Aorta (tissue), 5 donors: ENCODE results near the gene CMC2. TPM values are rescaled to one million over a fixed set of nuclear protein-coding genes. Genes with fewer than 3 reads are reported as not detected.
A peak's percentile ranks its signal among the peaks of the same experiment; 100 is the strongest.

Experiments used
- ATAC-seq: fragments of 200-7000 bp; cut with Tn5 transposase; one replicate; pipeline ENCODE4 v1.9.1; 2022; ENCODE audit warnings: moderate library complexity; ENCODE audit not compliant: low FRiP score
- DNase-seq, 2 donors: peaks; one replicate each; pipeline ENCODE4 v3.0.0-alpha.2; 2020
- H3K27ac ChIP-seq, 2 donors: one replicate each; pipeline ENCODE4 v1.5.1; 2013; ENCODE audit warnings: low read length in 2 of 2, mild to moderate bottlenecking in 2 of 2, moderate library complexity in 2 of 2, control low read depth in 1 of 2, inconsistent platforms in 1 of 2, low read depth in 1 of 2
- H3K27me3 ChIP-seq, 2 donors: one replicate each; pipeline ENCODE4 v1.6.1; 2013; ENCODE audit warnings: control low read depth in 1 of 2, low read length in 1 of 2, mild to moderate bottlenecking in 1 of 2, moderate library complexity in 1 of 2; ENCODE audit not compliant: insufficient read depth in 2 of 2, control insufficient read depth in 1 of 2
- H3K36me3 ChIP-seq, 2 donors: one replicate each; pipeline ENCODE4 v1.6.1; 2013; ENCODE audit warnings: control low read depth in 1 of 2, low read length in 1 of 2, mild to moderate bottlenecking in 1 of 2; ENCODE audit not compliant: insufficient read depth in 2 of 2, control insufficient read depth in 1 of 2
- H3K4me1 ChIP-seq, 2 donors: one replicate each; pipeline ENCODE4 v1.6.1; 2013; ENCODE audit warnings: low read length in 2 of 2, control low read depth in 1 of 2, mild to moderate bottlenecking in 1 of 2, moderate library complexity in 1 of 2; ENCODE audit not compliant: insufficient read depth in 2 of 2, control insufficient read depth in 1 of 2
- H3K4me3 ChIP-seq, 2 donors: one replicate each; pipeline ENCODE4 v1.5.1; 2013; ENCODE audit warnings: low read length in 2 of 2, control low read depth in 1 of 2, mild to moderate bottlenecking in 1 of 2
- H3K9me3 ChIP-seq: one replicate; pipeline ENCODE4 v1.6.1; 2013; ENCODE audit warnings: mild to moderate bottlenecking, low read length; ENCODE audit not compliant: control insufficient read depth
- WGBS, 2 donors: extraction: QIAGEN DNeasy Blood & Tissue Kit; methylation state at CpG; one replicate each; pipeline ENCODE4 v1.1.7; 2013; 5-methylcytosine and 5-hydroxymethylcytosine counted together
- intact Hi-C, 2 donors: fragments of 100-400 bp; cut with DNase I; formaldehyde crosslinking; loops; one replicate each; pipeline versions ENCODE4 v1.14.2 to v1.15.0; 2022
- polyA plus RNA-seq, 2 donors: library from polyadenylated mRNA; stranded (reverse); fragments of 200-250 nt; gene quantifications; one replicate each; pipeline ENCODE4 v1.2.3, GENCODE V29; 2013
- total RNA-seq, 2 donors: library from RNA; stranded (reverse); fragmentation: NEBNext Ultra II Directional; extraction: Animal tissue kit (Norgen Biotek cat#: 25700); gene quantifications; one replicate each; pipeline ENCODE4 v1.2.1, GENCODE V29; 2021
- donor health status: healthy with polysubstance abuse.
- donor health status: Bipolar disorder and iron deficiency.
- donor health status: DM: no; HTN: no; CAD: no.
- donor health status: DM: no; HTN: no; CAD: no.
- donor health status: DM: yes; HTN: yes; CAD: no.

The CMC2 gene
- total and polyA plus RNA-seq, 4 donors = 31.3 to 108 (median 33.1) TPM

DNA sequence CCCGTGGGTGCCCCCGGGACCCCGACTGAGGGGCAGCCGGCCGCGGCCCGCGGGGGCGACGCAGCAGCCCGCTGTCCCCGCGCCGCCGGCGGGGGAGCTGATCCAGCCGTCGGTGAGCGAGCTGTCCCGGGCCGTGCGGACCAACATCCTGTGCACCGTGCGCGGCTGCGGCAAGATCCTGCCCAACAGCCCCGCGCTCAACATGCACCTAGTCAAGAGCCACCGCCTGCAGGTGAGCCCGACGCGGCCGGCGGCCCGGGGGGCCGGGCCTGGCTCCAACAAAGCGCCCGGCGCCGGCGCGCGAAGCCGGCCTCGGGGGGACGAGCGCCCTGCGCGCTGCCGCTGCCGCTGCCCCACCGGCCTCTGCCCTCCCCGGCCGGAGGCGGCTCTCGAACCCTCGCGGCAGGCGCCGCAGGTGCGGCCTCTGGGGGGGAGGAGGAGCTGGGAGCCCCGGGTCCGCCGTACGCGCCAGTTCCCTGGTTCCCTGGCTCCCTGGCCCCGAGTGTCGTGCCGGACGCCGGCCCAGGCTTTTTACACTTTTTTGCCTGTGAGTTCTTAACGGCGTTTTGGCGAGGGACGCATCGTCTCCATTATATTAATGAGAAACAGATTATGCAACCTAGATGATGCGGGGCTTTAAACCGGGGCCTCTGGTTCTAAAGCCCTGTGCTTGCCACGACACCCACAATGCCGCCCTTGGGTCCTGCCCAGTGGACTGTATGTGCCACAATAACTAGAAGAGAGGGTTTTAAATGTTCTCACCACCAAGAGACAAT, 29.5 kb upstream of the CMC2 start:
- Histone ChIP-seq H3K36me3 (no peaks in the 10 kb centered on the region), H3K4me3 (peak overlapping the region; percentile 90 to 97), H3K9me3 (no peaks in the 10 kb centered on the region), H3K27ac (peak overlapping the region in 1 of 2 donors; percentile 69), H3K4me1 (peaks cover 4 to 7% of the 10 kb centered on the region in 2 donors), H3K27me3 (no peaks in the 10 kb centered on the region)
- peak; percentile 58 to 77 for DNase-seq
- 0 to 1% methylated on average over 31 to 80 of the region's 80 CpGs for WGBS, 2 donors
- peak; percentile 54 for ATAC-seq
- intact Hi-C loops = loop anchor here (2.0 to 10.0 kb wide), 5 partner anchors 29 to 699 kb away; partner anchors contain the start of genes C16orf46 (in 2 of the 2), CENPN (in 1 of the 2), CMC2 (in 1 of the 2) and GAN (in 1 of the 2)

DNA sequence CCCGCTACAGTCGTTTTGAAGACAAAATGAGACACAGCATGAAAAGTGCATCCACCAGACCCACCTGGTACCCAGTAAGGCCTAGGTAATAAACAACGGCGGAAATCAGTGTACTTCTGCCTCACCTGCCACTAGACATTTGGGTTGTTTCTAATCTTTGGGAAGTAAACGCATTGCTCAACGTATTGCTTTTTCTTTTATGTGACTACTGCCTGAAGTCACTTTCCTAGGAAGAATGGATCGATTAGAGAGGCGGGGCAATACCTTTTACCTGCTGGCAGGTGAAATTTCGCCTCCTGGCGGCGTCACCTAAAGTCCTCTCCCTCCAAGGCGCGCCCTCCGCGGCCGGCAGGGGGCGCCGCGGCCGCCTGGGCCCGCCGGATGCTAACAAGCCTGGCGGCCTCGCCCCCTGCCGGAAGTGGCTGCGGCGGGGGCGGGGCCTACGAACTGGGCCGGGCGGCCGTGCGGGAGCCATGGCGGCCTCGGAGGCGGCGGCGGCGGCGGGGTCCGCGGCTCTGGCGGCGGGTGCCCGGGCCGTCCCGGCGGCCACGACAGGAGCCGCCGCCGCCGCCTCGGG, 28.8 kb upstream of the CMC2 start, which contains the start of gene ATMIN:
TSS of gene ATMIN (plus strand) at position 445 of the 577 bp plus-strand sequence. CDS start at position 474, 29 bp downstream.
- Histone ChIP-seq H3K27ac (peak within 1 kb of the TSS in 1 of 2 donors; percentile 69), H3K4me3 (peak within 1 kb of the TSS; percentile 90 to 97), H3K9me3 (no peaks in the 10 kb centered on the region), H3K27me3 (no peaks in the 10 kb centered on the region), H3K36me3 (no peaks in the 10 kb centered on the region), H3K4me1 (peaks cover 4 to 7% of the 10 kb centered on the region in 2 donors)
- 5 to 9% methylated on average over 31 to 54 of the region's 54 CpGs for WGBS, 2 donors
- intact Hi-C loops = loop anchor here (2.0 to 10.0 kb wide), 5 partner anchors 29 to 699 kb away; partner anchors contain the start of genes C16orf46 (in 2 of the 2), CENPN (in 1 of the 2), CMC2 (in 1 of the 2) and GAN (in 1 of the 2)
- DNase-seq (peak; percentile 90 to 94), ATAC-seq (peak; percentile 99)

DNA sequence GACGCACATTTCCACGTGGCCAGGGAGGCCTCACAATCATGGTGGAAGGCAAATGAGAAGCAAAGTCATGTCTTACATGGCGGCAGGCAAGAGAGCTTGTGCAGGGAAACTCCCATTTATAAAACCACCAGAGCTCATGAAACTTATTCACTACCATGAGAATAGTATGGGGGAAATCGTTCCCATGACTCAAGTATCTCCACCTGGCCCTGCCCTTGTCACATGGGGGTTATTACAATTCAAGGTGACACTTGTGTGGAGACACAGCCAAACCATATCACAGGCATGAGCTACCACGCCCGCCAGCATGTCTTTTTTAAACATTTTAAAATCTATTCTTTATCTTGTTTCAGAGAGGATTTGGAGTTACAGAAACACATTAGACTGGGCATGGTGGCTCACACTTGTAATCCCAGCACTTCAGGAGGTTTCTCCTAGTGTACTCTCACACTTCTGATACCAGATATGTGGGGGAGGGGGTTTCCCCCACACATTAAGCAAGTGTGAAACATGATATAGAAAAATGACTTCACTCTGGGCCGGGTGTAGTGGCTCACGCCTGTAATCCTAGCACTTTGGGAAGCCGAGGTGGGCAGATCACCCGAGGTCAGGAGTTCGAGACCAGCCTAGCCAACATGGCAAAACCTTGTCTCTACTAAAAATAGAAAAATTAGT, 23.4 kb upstream of the CMC2 start:
- ATAC-seq = no peak
- intact Hi-C loops = loop anchor here (10.0 kb wide), 3 partner anchors 145 to 705 kb away; partner anchors contain the start of gene GAN (in 1 of the 2)
- H3K4me1 ChIP-seq = no peaks in the 10 kb centered on the region
- no peak overlapping the region for H3K4me3 ChIP-seq
- H3K27me3 ChIP-seq = no peaks in the 10 kb centered on the region
- H3K9me3 ChIP-seq = no peaks in the 10 kb centered on the region
- no peaks in the 10 kb centered on the region for H3K36me3 ChIP-seq
- WGBS, 2 donors = 87 to 96% methylated on average over 11 of the region's 11 CpGs
- DNase-seq = no peak
- H3K27ac ChIP-seq = no peak overlapping the region

DNA sequence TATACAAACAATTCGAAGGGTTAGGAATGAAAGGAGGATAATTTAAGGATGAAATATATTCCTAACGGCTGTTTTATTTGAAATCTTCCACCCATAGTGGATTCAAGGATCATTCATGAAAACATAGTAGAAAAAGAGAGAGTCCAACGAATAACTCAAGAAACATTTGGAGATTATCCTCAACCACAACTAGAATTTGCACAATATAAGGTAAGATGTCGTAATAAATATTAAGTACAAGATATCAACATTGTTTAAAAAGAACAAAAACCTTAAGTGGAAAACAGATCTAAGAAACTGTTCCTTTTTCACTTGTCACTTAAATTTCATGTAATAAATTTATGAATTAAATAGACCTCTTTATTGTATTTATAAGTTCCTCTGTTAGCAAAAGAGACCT, 19.7 kb upstream of the CMC2 start:
- ATAC-seq (no peak), DNase-seq (no peak)
- H3K27me3 ChIP-seq = no peaks in the 10 kb centered on the region
- H3K4me3 ChIP-seq = no peak overlapping the region
- 89 to 94% methylated on average over 4 of the region's 4 CpGs for WGBS, 2 donors
- no peaks in the 10 kb centered on the region for H3K4me1 ChIP-seq
- no peaks in the 10 kb centered on the region for H3K36me3 ChIP-seq
- H3K27ac ChIP-seq = no peak overlapping the region
- intact Hi-C loops = no loop called here
- no peaks in the 10 kb centered on the region for H3K9me3 ChIP-seq

DNA sequence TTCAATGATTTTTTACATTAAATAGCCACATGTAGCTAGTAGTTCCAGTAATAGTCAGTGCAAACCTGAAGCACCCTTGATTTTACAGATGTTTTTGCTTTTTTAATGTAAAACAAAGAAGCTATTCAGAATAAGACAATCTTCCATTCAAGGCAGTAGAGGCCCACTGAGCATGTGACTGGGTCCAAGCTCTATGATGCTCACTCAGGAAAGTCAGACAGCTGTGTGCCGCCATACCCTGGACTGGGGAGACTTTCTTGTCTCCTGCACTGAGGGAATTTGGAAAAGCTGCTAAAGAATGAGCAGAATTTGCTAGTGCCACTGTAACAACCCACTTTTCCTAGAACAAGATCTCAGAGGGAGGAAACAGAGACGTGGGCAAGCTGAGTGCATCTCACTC, 11.8 kb upstream of the CMC2 start:
- Histone ChIP-seq H3K4me1 (no peaks in the 10 kb centered on the region), H3K9me3 (no peaks in the 10 kb centered on the region), H3K27ac (no peak overlapping the region), H3K27me3 (no peaks in the 10 kb centered on the region), H3K4me3 (no peak overlapping the region), H3K36me3 (no peaks in the 10 kb centered on the region)
- ATAC-seq (no peak), DNase-seq (no peak)
- intact Hi-C loops = no loop called here
- WGBS, 2 donors = 93 to 98% methylated on average over 2 of the region's 2 CpGs

DNA sequence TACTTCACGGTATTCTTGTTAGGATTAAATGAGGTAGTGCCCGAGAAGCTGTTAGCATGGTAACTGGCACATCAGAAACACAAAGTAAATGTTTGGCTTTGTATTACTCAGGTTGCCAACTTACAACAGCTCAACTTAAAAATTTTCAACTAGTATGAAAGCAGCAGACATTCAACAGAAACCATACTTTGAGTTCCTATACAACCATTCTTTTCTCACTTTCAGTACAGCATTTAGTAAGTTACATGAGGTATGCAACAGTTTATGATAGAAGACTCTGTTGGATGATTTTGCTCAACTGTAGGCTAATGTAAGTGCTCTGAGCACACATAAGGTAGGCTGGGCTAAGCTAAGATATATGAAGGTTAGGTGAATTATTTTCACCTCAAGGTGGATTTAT, 8.0 kb upstream of the CMC2 start:
- DNase-seq (no peak), ATAC-seq (no peak)
- Histone ChIP-seq H3K36me3 (no peaks in the 10 kb centered on the region), H3K4me3 (no peak overlapping the region), H3K27ac (no peak overlapping the region), H3K4me1 (no peaks in the 10 kb centered on the region), H3K27me3 (no peaks in the 10 kb centered on the region), H3K9me3 (no peaks in the 10 kb centered on the region)
- intact Hi-C loops = no loop called here
- WGBS, 2 donors = 91 to 93% methylated on average over 2 of the region's 2 CpGs

DNA sequence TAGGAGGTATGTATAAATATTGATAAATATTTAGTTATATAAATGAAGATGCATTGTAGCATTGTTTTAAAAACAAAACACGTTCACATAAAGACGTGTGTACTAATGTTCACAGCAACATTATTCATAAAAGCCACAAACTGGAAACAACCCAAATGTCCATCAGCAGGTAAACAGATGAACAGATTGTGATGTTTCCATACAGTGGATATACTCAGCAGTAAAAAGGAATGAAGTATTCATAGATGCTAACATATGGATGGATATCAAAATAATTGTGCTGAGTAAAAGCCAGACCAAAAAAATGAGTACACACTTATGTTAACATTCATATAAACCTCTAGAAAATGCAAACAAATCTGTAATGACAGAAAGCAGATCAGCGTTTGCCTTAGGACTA, 6.3 kb upstream of the CMC2 start:
- no peaks in the 10 kb centered on the region for H3K36me3 ChIP-seq
- H3K4me1 ChIP-seq = no peaks in the 10 kb centered on the region
- no peak overlapping the region for H3K4me3 ChIP-seq
- no peak for ATAC-seq
- H3K27ac ChIP-seq = no peak overlapping the region
- DNase-seq = no peak
- no peaks in the 10 kb centered on the region for H3K27me3 ChIP-seq
- intact Hi-C loops = no loop called here
- H3K9me3 ChIP-seq = no peaks in the 10 kb centered on the region
- 91 to 92% methylated on average over 3 of the region's 3 CpGs for WGBS, 2 donors

DNA sequence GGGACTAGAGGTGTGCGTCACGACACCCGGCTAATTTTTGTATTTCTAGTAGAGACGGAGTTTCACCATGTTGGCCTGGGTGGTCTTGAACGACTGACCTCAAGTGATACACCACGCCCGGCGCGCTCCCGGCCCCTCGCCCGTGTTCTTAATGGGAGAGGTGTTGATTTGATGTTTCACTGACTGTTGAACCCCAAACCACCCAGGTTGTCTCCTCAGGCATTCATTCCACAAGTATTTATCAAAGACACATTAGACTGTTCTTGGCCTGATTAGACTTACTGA, 1.8 kb upstream of the CMC2 start:
- DNase-seq (no peak), ATAC-seq (no peak)
- Histone ChIP-seq H3K27me3 (no peaks in the 10 kb centered on the region), H3K4me3 (no peak overlapping the region), H3K36me3 (no peaks in the 10 kb centered on the region), H3K27ac (no peak overlapping the region), H3K9me3 (no peaks in the 10 kb centered on the region), H3K4me1 (peaks cover 0 to 3% of the 10 kb centered on the region in 2 donors)
- WGBS, 2 donors = 93 to 94% methylated on average over 12 of the region's 12 CpGs
- intact Hi-C loops = loop anchor here in 1 of 2 donors (10.0 kb wide), 1 partner anchor 74 kb away; no protein-coding TSS in a partner anchor
